Measurements from ENCODE around the gene LRMDA. TPM values are rescaled to one million over a fixed set of nuclear protein-coding genes. Genes with fewer than 3 reads are reported as not detected.
A peak's percentile ranks its signal among the peaks of the same experiment; 100 is the strongest.

The LRMDA gene
- total and polyA plus RNA-seq, 2 of the 13 experiments (the other 11 are each of a cell fraction or from before 2014, with no cell fraction given) = 13.4 to 22.0 TPM

DNA sequence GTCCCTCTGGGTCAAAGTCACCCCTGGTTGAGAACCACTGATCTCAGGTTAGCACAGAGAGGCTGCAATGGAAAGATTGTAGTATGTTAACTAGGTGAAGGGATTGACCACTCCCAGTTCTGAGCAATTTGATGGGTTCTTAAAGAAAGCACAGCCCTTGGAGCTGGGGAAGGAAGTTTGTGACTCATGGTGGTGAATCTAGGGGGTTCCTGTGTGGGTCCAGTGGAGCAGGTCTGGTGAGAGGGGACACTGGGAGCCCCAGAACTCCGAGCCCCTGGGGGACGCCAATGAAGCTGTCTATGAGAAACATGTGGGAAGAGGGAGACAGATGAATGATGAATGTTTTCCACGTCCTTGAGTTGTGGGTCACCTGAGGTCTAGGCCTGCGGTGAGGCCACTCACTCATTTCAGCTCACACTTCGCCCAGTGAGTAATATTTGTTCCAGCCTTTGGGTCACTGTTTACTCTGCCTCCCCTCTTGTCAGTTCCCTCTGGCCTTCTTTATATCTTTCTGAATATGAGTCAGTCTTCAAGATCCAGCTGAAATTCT is 341.9 kb downstream of the LRMDA start (continued):
- TF ChIP-seq, protein P1, sequence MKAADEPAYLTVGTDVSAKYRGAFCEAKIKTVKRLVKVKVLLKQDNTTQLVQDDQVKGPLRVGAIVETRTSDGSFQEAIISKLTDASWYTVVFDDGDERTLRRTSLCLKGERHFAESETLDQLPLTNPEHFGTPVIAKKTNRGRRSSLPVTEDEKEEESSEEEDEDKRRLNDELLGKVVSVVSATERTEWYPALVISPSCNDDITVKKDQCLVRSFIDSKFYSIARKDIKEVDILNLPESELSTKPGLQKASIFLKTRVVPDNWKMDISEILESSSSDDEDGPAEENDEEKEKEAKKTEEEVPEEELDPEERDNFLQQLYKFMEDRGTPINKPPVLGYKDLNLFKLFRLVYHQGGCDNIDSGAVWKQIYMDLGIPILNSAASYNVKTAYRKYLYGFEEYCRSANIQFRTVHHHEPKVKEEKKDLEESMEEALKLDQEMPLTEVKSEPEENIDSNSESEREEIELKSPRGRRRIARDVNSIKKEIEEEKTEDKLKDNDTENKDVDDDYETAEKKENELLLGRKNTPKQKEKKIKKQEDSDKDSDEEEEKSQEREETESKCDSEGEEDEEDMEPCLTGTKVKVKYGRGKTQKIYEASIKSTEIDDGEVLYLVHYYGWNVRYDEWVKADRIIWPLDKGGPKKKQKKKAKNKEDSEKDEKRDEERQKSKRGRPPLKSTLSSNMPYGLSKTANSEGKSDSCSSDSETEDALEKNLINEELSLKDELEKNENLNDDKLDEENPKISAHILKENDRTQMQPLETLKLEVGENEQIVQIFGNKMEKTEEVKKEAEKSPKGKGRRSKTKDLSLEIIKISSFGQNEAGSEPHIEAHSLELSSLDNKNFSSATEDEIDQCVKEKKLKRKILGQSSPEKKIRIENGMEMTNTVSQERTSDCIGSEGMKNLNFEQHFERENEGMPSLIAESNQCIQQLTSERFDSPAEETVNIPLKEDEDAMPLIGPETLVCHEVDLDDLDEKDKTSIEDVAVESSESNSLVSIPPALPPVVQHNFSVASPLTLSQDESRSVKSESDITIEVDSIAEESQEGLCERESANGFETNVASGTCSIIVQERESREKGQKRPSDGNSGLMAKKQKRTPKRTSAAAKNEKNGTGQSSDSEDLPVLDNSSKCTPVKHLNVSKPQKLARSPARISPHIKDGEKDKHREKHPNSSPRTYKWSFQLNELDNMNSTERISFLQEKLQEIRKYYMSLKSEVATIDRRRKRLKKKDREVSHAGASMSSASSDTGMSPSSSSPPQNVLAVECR (CRISPR knock-in tag; IDR thresholded peaks at IDR 0.05; ENCODE audit: borderline replicate concordance) = peak; percentile 46; the same call in 1 of the 2 replicates
- TF ChIP-seq NR2F2 (IDR thresholded peaks at IDR 0.05; ENCODE audit: borderline replicate concordance, low read depth) (peak; percentile 70), ZKSCAN1 (IDR thresholded peaks at IDR 0.05; ENCODE audit: low read length) (no peak), TAF1 (CRISPR knock-in tag; IDR thresholded peaks at IDR 0.05) (peak; percentile 19; the same call in 1 of the 2 replicates), KDM1A (CRISPR knock-in tag; IDR thresholded peaks at IDR 0.05) (no peak), NR2F6 (IDR thresholded peaks at IDR 0.05) (peak; percentile 81), NR2F6 (CRISPR knock-in tag; IDR thresholded peaks at IDR 0.05) (peak; percentile 88), ZNF839 (CRISPR knock-in tag; IDR thresholded peaks at IDR 0.05; ENCODE audit: borderline replicate concordance) (no peak), TOPORS (CRISPR knock-in tag; IDR thresholded peaks at IDR 0.05) (no peak), SOX13 (IDR thresholded peaks at IDR 0.05) (peak; percentile 57; the same call in 1 of the 2 replicates), SOX13 (CRISPR knock-in tag; conservative IDR thresholded peaks at IDR 0.05 in 1 of 2, IDR thresholded peaks at IDR 0.05 in 1 of 2) (peak in 1 of 2 experiments; percentile 93; a peak in 2 of 4 replicates), PPARG (CRISPR knock-in tag; conservative IDR thresholded peaks at IDR 0.05) (peak; percentile 92), KMT2A (CRISPR knock-in tag; IDR thresholded peaks at IDR 0.05) (no peak), HOXA3 (CRISPR knock-in tag; IDR thresholded peaks at IDR 0.05) (peak; percentile 63; the same call in 1 of the 2 replicates), TBP (CRISPR knock-in tag; IDR thresholded peaks at IDR 0.05) (no peak), SOX6 (IDR thresholded peaks at IDR 0.05) (no peak), SOX6 (CRISPR knock-in tag; IDR thresholded peaks at IDR 0.05) (peak; percentile 88), REL (CRISPR knock-in tag; conservative IDR thresholded peaks at IDR 0.05) (no peak), RCOR2 (CRISPR knock-in tag; IDR thresholded peaks at IDR 0.05) (0 out of 2 replicates have a peak, but pooled peaks have one; percentile 47), NFIC (IDR thresholded peaks at IDR 0.05; ENCODE audit: low read length) (peak; percentile 70), ETV5 (CRISPR knock-in tag; IDR thresholded peaks at IDR 0.05; ENCODE audit: borderline replicate concordance) (peak; percentile 64; the same call in 1 of the 2 replicates)
- TF ChIP-seq, protein P2, sequence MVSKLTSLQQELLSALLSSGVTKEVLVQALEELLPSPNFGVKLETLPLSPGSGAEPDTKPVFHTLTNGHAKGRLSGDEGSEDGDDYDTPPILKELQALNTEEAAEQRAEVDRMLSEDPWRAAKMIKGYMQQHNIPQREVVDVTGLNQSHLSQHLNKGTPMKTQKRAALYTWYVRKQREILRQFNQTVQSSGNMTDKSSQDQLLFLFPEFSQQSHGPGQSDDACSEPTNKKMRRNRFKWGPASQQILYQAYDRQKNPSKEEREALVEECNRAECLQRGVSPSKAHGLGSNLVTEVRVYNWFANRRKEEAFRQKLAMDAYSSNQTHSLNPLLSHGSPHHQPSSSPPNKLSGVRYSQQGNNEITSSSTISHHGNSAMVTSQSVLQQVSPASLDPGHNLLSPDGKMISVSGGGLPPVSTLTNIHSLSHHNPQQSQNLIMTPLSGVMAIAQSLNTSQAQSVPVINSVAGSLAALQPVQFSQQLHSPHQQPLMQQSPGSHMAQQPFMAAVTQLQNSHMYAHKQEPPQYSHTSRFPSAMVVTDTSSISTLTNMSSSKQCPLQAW (CRISPR knock-in tag; IDR thresholded peaks at IDR 0.05) = no peak
- TF ChIP-seq, protein P3, sequence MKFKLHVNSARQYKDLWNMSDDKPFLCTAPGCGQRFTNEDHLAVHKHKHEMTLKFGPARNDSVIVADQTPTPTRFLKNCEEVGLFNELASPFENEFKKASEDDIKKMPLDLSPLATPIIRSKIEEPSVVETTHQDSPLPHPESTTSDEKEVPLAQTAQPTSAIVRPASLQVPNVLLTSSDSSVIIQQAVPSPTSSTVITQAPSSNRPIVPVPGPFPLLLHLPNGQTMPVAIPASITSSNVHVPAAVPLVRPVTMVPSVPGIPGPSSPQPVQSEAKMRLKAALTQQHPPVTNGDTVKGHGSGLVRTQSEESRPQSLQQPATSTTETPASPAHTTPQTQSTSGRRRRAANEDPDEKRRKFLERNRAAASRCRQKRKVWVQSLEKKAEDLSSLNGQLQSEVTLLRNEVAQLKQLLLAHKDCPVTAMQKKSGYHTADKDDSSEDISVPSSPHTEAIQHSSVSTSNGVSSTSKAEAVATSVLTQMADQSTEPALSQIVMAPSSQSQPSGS (CRISPR knock-in tag; IDR thresholded peaks at IDR 0.05) = peak; percentile 56; the same call in 1 of the 2 replicates
- TF ChIP-seq, protein P4, sequence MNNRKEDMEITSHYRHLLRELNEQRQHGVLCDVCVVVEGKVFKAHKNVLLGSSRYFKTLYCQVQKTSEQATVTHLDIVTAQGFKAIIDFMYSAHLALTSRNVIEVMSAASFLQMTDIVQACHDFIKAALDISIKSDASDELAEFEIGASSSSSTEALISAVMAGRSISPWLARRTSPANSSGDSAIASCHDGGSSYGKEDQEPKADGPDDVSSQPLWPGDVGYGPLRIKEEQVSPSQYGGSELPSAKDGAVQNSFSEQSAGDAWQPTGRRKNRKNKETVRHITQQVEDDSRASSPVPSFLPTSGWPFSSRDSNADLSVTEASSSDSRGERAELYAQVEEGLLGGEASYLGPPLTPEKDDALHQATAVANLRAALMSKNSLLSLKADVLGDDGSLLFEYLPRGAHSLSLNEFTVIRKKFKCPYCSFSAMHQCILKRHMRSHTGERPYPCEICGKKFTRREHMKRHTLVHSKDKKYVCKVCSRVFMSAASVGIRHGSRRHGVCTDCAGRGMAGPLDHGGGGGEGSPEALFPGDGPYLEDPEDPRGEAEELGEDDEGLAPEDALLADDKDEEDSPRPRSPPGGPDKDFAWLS (CRISPR knock-in tag; IDR thresholded peaks at IDR 0.05; ENCODE audit: borderline replicate concordance) = no peak

Measured in HepG2 (cell line).